Epithelial cell of prostate (primary cell): ENCODE measurements around the gene SFRP2.

Experiments
- DNase-seq: peaks from one replicate; pipeline ENCODE4 v3.0.0-alpha.2; 2011; ENCODE audit warnings: low read depth, low spot score
- H3K27ac ChIP-seq: fragments of 450-650 bp; 2 replicates; pipeline ENCODE4 v1.5.1; 2017; ENCODE audit warnings: mild to moderate bottlenecking

Gene SFRP2

DNA sequence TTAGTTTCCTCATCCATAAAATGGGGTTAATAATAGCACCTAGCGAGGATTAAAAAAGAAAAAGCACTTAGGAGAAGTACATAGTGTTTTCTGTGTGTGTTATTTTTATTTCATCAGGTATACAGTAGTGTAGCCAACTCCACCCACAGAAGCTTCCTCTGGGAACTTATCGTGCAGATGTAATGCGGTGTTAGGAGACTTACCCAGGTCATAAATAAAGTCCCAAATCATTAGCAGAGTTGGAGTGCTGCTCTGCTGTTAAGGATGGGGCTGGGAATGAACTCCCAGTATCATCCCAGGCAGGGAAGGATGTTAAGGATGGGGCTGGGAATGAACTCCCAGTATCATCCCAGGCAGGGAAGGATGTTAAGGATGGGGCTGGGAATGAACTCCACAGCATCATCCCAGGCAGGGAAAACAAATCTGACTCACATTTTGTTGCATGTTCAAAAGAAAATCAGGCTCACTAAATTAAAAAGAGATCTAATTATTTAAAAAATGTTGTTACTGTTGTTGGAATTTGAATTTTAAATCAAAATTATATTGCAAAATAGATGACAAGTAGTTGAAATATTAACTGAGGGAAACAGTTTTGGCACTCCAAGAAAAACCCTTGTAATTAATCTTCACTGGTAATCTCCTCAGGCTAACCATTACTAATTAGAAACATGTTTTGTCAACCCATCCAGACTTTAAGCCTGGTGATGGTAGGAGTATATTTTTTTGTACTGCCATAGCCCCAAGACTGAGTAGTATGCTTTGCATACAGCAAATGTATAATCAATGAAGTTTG is 10.2 kb upstream of the SFRP2 start:
- DNase-seq: no peak
- H3K27ac ChIP-seq: no peak overlapping the region

DNA sequence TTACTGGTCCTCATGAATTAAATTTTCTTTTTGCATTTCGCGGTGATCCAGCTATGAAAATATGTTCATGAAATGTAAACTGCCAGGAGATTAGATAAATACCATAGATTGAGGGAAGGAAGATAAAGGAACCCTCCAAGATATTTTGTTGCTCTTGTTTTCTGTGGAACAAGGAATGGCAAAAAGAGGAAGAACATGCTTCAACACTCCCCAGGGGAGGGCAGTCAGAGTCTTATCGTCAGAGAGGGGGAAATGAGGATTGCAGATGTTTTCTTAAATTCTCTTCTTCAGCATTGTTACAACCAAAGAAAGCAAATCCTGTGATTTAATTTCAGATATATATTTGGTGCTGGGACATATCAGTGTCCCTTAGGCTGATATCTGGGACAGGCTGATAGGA is 9.5 kb upstream of the SFRP2 start:
- DNase-seq: no peak

DNA sequence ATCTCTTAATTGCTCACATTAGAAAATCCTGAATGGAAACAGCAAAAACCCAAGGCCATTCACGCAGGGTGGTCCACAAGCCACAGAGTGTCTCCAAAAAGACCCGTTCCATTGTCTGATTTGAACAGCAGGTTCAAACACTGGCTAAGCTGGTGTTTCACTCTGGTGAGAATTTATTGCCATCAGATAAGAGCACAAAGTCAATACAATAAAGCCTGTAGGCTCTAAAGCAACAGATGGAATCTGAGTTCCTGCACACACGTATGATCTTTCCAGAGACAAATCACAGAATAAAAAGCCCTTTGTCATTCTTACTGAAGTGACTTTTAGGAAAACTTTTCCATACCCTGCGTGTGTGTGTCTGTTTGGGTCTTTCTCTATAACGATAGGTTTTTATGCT is 5.1 kb upstream of the SFRP2 start:
- no peak overlapping the region for H3K27ac ChIP-seq
- no peak for DNase-seq

More for the DNA sequence above, 9.5 kb upstream of the SFRP2 start:
- no peak overlapping the region for H3K27ac ChIP-seq

DNA sequence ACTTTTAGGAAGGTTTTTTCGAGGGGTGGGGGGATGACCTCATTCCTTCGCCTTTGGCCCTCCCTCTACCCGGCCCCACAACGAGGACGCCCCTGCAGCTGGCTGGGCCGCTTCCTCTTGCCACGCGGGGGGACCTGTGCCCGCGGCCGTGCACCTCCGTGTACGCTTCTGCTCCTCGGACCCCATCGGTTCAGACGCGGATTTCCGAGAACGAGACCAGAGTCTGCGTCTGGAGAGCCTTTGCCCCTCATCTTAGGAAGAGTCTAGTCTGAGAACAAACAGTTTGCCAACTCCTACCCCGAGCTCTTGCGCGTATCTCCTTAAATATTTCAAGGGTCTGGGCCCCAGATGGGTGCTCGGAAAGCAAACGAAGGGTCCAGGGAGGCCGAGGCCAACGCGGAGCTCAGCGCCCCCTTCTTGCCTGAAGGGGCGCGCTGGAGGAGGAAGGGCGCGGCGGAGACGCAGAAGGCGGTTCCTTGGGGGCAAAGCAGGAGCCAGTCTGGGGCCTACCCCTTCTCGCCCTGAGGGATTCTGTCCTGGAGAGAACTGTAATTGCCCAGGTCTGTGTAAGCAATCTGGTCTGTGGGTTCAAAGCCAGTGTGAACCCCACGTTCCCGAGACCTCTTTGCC is 3.9 kb upstream of the SFRP2 start:
- no peak for DNase-seq
- H3K27ac ChIP-seq: no peak overlapping the region

DNA sequence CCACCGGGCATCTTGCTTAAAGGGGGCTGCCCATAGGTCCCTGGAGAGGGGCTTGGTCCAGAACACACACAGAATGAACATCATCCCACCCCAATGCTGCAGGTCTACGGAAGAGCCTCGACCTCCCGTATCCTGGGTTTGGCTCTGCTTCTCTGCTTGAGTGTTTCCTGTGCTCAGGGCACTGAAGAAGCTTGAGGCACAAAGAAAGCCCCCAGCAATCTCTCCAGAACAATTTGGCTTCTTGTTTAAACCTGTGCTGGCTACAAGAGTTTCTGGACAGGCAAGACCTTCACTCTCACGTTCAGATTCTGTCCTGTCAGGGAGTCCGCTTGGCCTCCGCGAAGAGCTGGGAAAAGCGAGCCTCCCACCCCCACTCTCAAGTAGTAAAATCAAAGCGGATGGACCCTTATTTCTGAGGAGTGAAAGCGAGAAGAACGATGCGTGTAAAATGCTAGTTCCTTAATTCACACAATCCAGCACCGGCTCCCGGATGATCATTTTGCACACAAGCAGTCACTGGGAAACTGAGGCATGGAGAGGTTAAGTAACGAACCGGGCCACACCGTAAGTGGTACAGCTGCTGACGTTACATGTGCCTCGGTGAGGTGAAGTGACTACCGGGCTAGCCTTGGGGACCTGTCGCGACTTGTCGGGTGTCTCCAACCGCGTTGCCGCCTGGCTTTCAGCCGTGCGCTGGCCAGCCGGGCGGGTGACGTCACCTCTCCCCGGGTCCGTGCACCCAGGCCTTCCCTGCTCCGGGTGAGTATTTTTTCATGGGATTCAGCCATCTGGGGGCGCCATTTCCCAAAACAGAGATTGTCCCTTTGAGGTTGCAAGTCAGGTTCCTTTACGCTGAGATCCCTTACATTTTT is 3.1 kb upstream of the SFRP2 start:
- no peak overlapping the region for H3K27ac ChIP-seq
- DNase-seq: no peak

DNA sequence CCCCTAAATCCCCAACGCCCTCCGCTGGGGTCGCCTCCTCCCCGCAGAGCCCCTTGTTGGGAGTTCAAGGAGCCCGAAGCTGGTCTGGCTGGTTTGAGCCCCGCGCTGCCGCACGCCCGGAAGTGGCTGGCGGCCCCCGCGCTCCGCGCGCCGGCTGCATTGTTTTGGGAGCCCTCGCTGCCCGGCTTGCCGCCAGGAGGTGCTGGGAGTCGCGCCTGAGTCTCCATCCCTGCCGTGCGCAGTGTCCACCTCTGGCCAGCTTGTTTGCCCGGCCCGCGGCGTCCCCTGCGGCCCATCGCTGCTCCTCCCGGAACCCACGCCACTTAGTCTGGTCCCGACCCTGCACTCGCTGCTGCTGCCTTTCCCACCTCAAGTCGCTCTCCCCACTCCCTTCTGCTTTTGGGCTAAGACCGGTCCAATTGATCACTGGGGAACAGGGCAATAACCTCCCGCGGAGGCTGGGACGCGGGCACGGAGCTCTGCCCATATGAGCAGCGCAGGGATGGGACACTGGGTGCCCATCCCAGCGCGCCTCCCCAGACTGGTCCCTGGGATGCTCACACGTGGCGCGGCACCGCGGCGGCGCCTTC is 2.2 kb upstream of the SFRP2 start:
- H3K27ac ChIP-seq: no peak overlapping the region
- no peak for DNase-seq

DNA sequence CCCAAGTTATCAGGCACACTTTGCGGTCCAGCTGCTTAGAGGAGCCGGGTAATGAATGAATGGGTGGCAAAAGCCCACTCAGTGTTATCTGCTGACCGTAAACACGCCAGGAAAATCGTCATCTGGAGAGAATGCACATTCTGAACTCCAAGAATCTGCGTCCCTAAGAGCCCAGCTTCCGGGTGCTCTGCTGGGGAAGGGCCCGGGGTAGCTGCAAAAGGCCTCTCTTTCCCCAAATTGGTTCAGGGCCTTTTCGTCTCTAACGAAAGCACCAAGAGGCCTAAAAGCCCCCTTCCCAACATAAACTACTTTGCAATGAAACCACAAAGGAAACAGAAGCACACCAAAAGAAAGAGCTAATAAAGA is 1.6 kb upstream of the SFRP2 start:
- no peak overlapping the region for H3K27ac ChIP-seq
- no peak for DNase-seq

GRCh38 chr4:153789741-153790499 is 1.0 kb upstream of the SFRP2 start:
- DNase-seq: no peak
- H3K27ac ChIP-seq: no peak overlapping the region

GRCh38 chr4:153788051-153788412 is 851 bp downstream of the SFRP2 start:
- no peak overlapping the region for H3K27ac ChIP-seq
- no peak for DNase-seq

- no peak overlapping the region for H3K27ac ChIP-seq
- no peak for DNase-seq
Observed at GRCh38 chr4:153787575-153787974, 1.3 kb downstream of the SFRP2 start.

DNA sequence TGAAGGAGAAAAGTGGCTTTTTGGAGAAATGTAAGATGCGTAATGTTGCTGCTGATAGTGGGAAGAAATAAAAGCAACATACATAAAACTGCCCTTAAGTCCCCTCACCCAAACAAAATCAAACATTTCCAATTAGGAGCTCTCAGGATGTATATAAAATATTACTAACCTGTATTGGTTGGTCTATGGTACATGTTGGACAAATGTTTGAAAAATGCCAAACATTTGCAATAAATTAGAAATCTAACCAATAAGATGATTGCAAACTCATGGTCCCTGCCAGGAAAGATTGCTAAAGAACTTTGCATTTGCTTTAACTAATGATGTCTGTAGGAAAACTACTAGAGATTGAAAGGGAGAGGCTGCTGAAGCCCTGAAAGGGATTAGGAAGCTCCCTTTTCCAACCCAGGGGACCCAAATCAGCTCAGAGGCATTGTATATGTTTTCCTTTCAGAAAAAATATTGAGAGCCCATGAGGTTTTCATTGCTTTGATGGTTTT is 1.8 kb downstream of the SFRP2 start:
- H3K27ac ChIP-seq: no peak overlapping the region
- no peak for DNase-seq

- no peak for DNase-seq
- no peak overlapping the region for H3K27ac ChIP-seq
Observed at GRCh38 chr4:153785910-153786721, 2.8 kb downstream of the SFRP2 start.

DNA sequence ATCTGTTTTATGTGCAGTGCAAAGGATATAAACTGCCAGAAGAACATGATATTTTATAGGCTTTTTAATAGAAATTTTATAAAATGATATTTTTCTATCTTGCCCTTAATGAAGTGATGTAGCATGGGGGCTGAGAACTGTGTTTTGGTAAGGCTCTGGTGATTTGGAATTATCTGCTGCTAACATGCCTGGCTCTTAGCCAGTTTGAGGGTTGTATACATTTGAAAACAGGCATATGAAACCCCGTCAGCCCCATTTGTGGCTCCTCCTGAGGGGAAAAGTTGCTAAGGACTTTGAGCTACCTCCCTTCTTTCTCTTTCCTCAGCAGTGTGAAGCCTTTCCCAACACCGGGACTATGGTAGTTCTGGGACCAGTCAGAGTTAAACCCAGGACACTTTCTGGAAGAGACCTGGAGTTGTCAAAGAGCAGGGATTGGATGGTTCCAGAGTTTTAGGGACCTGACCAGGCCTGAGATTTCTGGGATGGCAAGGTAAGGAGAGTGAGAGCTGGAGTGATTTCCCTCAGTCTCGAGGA is 4.7 kb downstream of the SFRP2 start:
- no peak overlapping the region for H3K27ac ChIP-seq
- DNase-seq: no peak

- no peak for DNase-seq
- no peak overlapping the region for H3K27ac ChIP-seq
Observed at GRCh38 chr4:153782581-153782980, 6.3 kb downstream of the SFRP2 start.

DNA sequence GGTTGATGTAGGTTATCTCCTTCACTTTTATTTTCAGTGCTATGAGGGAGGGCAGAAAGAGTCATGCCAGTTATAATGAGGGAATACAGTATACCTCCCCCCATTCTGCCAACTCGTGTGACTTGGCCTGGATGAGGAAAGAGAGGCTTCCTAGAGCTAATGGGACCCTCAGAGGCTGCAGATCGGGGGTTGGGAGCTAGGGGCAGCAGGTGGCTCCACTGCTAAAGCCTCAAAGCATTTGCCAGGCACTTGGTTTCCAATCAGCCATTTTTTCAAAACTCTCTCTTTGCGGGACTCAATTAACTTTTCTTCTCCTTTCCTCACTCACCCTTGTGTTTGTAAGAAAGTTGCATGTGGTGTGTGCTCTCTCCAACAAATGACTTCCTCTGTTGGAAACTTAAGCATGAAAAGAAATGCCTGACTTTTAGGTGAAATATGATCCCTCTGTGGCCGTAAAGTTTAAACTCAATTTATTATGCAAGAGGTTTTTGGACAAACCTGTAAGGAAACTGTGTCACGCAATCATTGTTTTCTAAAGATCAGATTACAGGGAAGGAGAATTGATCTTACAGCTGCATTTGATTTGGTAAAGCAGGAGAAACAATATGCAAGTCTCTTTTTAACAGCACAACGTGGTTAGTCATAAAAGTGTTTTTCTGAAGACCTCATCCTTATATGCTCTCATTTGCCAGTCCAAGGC is 7.0 kb downstream of the SFRP2 start:
- no peak overlapping the region for H3K27ac ChIP-seq
- peak; percentile 20 for DNase-seq

DNA sequence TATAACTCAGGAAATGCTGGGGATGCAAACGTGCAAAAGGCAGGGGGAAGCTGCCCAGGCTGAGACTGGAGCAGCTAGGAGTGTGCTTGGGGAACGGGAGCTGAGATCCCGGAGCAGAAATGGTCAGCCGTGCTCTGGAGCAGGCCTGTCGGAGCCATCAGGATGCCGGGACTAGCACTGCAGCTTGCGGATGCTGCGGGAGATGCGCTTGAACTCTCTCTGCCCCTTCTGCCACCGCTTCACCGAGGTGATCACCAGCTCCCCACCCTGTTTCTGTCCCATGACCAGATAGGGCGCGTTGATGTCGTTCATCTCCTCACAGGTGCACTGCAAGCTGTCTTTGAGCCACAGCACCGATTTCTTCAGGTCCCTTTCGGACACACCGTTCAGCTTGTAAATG is 7.6 kb downstream of the SFRP2 start:
- no peak for DNase-seq
- H3K27ac ChIP-seq: no peak overlapping the region

DNA sequence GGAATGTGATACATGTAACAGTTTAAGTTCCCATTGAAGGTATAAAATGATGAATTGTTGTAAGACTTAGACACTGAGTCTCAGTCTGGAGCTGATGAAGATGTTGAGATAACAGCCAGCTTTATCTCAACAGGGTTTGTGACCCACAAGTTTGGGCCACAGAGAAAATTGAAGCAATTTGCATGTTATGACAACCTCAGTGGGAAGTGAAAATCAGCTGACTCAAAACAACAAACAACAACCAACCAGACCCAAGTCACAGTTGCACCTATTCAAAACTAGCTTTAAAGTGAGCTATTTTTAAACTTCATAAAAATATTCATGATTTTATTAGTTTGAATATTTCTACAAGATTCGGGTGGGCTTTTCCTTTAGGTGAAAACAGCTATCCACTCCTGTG is 8.0 kb downstream of the SFRP2 start:
- no peak overlapping the region for H3K27ac ChIP-seq
- no peak for DNase-seq

GRCh38 chr4:153780221-153780620 is 8.7 kb downstream of the SFRP2 start:
- H3K27ac ChIP-seq: no peak overlapping the region

More at GRCh38 chr4:153780221-153780620, 8.7 kb downstream of the SFRP2 start:
- DNase-seq: no peak
